Activated T-cell treated with anti-CD3 and anti-CD28 coated beads, Interleukin-2, amount 50 U/mL, for 72 hours (primary cell): ENCODE data around the gene DMXL1. TPM values are rescaled to one million over a fixed set of nuclear protein-coding genes. Genes with fewer than 3 reads are reported as not detected.
A peak's percentile ranks its signal among the peaks of the same experiment; 100 is the strongest.

Experiments used
- ATAC-seq, 2 donors: fragments of 150-1000 bp; cut with Tn5 transposase; replicated peaks in 1 of 2; 2 replicates each; pipeline ENCODE4 v1.10.0; 2021; ENCODE audit warnings: moderate library complexity in 2 of 2, mild to moderate bottlenecking in 1 of 2
- DNase-seq, 2 donors: peaks; one replicate each; pipeline ENCODE4 v3.0.0; 2021 to 2022; ENCODE audit warnings: mixed read lengths in 1 of 2
- H3K27ac Mint-ChIP-seq: one replicate; pipeline ENCODE4 v1.8.0; 2022; ENCODE audit warnings: mild to moderate bottlenecking, moderate library complexity, mixed read lengths
- H3K27me3 Mint-ChIP-seq: one replicate; pipeline ENCODE4 v1.8.0; 2022; ENCODE audit warnings: low read depth, mixed read lengths
- H3K36me3 Mint-ChIP-seq, 2 donors: one replicate each; pipeline ENCODE4 v1.8.0; 2022; ENCODE audit warnings: mixed read lengths in 2 of 2, mild to moderate bottlenecking in 1 of 2; ENCODE audit not compliant: insufficient read depth in 2 of 2
- H3K4me1 Mint-ChIP-seq: one replicate; pipeline ENCODE4 v1.8.0; 2022; ENCODE audit warnings: low read depth, mixed read lengths
- H3K4me3 Mint-ChIP-seq, 2 donors: one replicate each; pipeline ENCODE4 v1.8.0; 2022; ENCODE audit warnings: mild to moderate bottlenecking in 2 of 2, mixed read lengths in 2 of 2, moderate library complexity in 2 of 2
- H3K9me3 Mint-ChIP-seq, 2 donors: one replicate each; pipeline ENCODE4 v1.8.0; 2022; ENCODE audit warnings: mixed read lengths in 2 of 2
- total RNA-seq, 2 donors: library from RNA; stranded (reverse); gene quantifications; one replicate each; pipeline ENCODE4 v1.2.3, GENCODE V29; 2022

DMXL1 gene
- total RNA-seq, 2 donors from 2014 or later, result 34.8 to 43.6 TPM

DNA sequence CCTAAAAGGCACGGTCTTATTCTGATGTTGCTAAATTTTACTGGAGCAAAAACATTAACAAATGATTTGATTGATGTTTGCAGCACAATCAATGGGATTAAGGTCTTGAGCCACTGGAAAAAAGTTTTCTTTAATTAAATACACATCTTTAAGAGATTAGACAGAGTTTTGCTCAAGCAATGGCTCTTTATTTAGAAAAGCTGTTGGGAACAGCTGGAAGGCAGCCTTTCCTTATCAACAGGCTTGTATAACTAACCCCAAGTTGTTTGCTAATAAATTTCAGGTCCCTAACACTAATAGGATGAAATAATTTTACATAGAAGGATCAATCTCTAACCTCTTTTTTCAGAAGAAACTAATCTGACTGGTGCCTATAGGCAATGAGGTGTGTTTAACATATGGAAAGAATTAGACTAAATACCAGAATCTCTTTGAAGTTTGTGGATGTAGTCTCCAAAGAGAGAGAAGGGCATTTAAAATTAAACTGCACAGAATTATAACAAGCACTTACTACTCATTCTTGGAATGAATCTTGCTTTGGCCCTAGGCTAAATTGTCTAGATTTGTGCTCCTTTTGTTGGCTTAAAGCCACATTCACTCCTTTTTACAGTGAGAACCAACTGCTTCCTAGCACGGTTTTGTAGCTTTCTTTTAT is 217.6 kb downstream of the DMXL1 start:
- H3K9me3 Mint-ChIP-seq, result no peaks in the 10 kb centered on the region
- H3K36me3 Mint-ChIP-seq, result peaks cover 1 to 7% of the 10 kb centered on the region in 2 donors

DNA sequence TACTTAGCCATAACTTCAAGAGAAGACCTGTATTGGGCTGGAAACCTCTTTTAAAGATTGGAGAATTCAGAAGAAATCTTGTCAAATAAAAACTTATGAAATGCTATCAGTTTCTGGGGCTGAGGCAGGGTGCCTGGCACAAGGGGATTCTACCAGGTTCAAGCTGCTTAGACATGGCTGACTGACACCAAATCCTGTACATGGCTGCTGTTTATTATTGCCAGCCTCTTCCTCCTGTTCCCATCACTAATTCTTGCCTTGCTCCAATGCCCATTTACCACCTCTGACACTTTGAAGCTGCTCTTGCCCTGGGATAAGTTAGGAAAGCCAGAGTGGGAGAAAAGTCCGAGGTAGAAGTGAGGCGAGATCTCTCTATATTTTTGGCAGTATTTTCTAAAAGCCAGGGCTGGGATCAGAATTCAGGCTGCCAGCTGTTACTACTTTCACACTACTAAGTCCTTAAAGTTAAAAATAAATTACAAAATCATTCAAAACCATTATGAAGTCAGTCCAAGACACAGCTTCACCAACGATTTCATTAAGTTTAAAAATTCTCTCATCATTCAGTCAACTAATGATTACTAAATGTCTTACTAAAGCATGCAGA is 218.7 kb downstream of the DMXL1 start:
- peaks cover 92% of the 10 kb centered on the region for H3K4me1 Mint-ChIP-seq
- H3K27ac Mint-ChIP-seq, result peak overlapping the region; percentile 99
- DNase-seq (no peak), ATAC-seq (no peak)
- peak overlapping the region; percentile 65 to 79 for H3K4me3 Mint-ChIP-seq
- H3K27me3 Mint-ChIP-seq, result no peaks in the 10 kb centered on the region
- peaks cover 0 to 1% of the 10 kb centered on the region in 2 donors for H3K9me3 Mint-ChIP-seq
- H3K36me3 Mint-ChIP-seq, result peaks cover 5 to 11% of the 10 kb centered on the region in 2 donors

More for the DNA sequence above, 217.6 kb downstream of the DMXL1 start:
- peaks cover 100% of the 10 kb centered on the region for H3K4me1 Mint-ChIP-seq
- peak overlapping the region; percentile 99 for H3K27ac Mint-ChIP-seq
- ATAC-seq, result peak; percentile 24
- peak overlapping the region; percentile 65 to 79 for H3K4me3 Mint-ChIP-seq
- DNase-seq, result no peak
- H3K27me3 Mint-ChIP-seq, result no peaks in the 10 kb centered on the region

GRCh38 chr5:119290161-119290569 is 219.3 kb downstream of the DMXL1 start:
- Mint-ChIP-seq H3K27me3 (no peaks in the 10 kb centered on the region), H3K27ac (peak overlapping the region; percentile 99), H3K36me3 (peaks cover 5 to 13% of the 10 kb centered on the region in 2 donors), H3K4me1 (peaks cover 86% of the 10 kb centered on the region), H3K9me3 (peaks cover 0 to 1% of the 10 kb centered on the region in 2 donors), H3K4me3 (peak overlapping the region; percentile 65 to 79)
- DNase-seq (no peak), ATAC-seq (peak; percentile 54 to 64)

DNA sequence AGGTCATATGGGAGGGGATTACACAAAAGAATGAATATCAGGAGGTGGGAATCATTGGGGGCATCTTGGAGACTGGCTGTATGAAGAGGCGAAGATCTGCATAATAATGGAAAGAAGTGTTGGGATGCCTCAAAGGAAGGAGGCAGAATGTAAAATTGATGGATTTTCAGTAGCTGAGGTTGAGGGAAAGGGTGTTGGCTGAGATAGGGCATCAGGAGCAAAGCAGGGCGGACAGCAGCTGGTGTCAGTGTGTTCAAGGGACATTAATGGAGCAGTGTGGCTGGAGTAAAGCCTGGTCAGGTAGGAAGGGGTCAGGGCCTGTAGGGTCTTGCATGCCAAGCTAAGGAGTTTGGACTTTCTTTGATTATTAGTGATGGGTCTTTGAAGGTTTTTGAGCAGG is 219.7 kb downstream of the DMXL1 start:
- no peak for ATAC-seq
- Mint-ChIP-seq H3K27me3 (no peaks in the 10 kb centered on the region), H3K9me3 (peaks cover 0 to 1% of the 10 kb centered on the region in 2 donors), H3K36me3 (peaks cover 5 to 13% of the 10 kb centered on the region in 2 donors), H3K4me3 (peak overlapping the region; percentile 65 to 79), H3K4me1 (peaks cover 81% of the 10 kb centered on the region), H3K27ac (peak overlapping the region; percentile 99)
- no peak for DNase-seq

DNA sequence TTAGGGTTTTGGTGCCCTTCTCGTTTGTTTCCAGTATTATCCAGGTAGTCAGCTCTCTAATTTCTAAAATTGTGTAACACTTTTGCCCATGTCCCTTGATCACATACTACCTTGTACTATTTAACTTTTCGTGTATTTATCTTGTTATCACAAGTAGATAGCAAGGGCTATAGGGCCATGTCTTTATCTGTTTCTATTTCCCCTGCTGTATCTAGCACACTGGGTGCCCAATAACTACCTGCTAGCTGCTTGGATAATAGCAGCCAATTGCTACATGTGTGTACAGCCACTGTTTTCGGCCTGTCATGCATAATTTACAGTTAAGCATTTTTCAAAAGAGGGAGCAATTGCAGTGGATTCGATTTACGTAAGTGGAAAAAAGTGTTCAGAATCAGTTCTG is 220.2 kb downstream of the DMXL1 start:
- no peak for DNase-seq
- H3K27me3 Mint-ChIP-seq, result no peaks in the 10 kb centered on the region
- peak overlapping the region; percentile 65 to 79 for H3K4me3 Mint-ChIP-seq
- no peak for ATAC-seq
- peaks cover 5 to 13% of the 10 kb centered on the region in 2 donors for H3K36me3 Mint-ChIP-seq
- peaks cover 0 to 1% of the 10 kb centered on the region in 2 donors for H3K9me3 Mint-ChIP-seq
- peak overlapping the region; percentile 99 for H3K27ac Mint-ChIP-seq
- H3K4me1 Mint-ChIP-seq, result peaks cover 77% of the 10 kb centered on the region

- peaks cover 6 to 13% of the 10 kb centered on the region in 2 donors for H3K36me3 Mint-ChIP-seq
- no peaks in the 10 kb centered on the region for H3K27me3 Mint-ChIP-seq
- peak overlapping the region; percentile 87 for H3K27ac Mint-ChIP-seq
- DNase-seq, result no peak
- peaks cover 0 to 1% of the 10 kb centered on the region in 2 donors for H3K9me3 Mint-ChIP-seq
- peaks cover 71% of the 10 kb centered on the region for H3K4me1 Mint-ChIP-seq
- no peak for ATAC-seq
- peak overlapping the region; percentile 68 to 80 for H3K4me3 Mint-ChIP-seq
These were observed 221.0 kb downstream of the DMXL1 start for GRCh38 chr5:119291877-119292276.

GRCh38 chr5:119292701-119293515 is 222.0 kb downstream of the DMXL1 start:
- H3K27me3 Mint-ChIP-seq, result no peaks in the 10 kb centered on the region
- H3K9me3 Mint-ChIP-seq, result peaks cover 0 to 1% of the 10 kb centered on the region in 2 donors
- peaks cover 9 to 13% of the 10 kb centered on the region in 2 donors for H3K36me3 Mint-ChIP-seq
- H3K4me3 Mint-ChIP-seq, result peak overlapping the region in 1 of 2 donors; percentile 9
- H3K27ac Mint-ChIP-seq, result peak overlapping the region; percentile 67
- ATAC-seq, result peak; percentile 52 to 53
- DNase-seq, result no peak
- H3K4me1 Mint-ChIP-seq, result peaks cover 64% of the 10 kb centered on the region

- Mint-ChIP-seq H3K9me3 (peaks cover 0 to 1% of the 10 kb centered on the region in 2 donors), H3K36me3 (peaks cover 9 to 13% of the 10 kb centered on the region in 2 donors), H3K4me1 (peaks cover 59% of the 10 kb centered on the region), H3K4me3 (peak overlapping the region in 1 of 2 donors; percentile 9), H3K27me3 (no peaks in the 10 kb centered on the region), H3K27ac (peak overlapping the region; percentile 67)
- ATAC-seq (no peak), DNase-seq (no peak)
These were observed 222.6 kb downstream of the DMXL1 start for GRCh38 chr5:119293516-119293829.

Other genes starting within 250 kb of the DMXL1 start
- gene DTWD2, start 82.5 kb upstream of the DMXL1 start, total RNA-seq, result 1 to 10 TPM; 2.3 to 3.2 TPM